ENCODE measurements around the gene ERCC6. TPM values are rescaled to one million over a fixed set of nuclear protein-coding genes. Genes with fewer than 3 reads are reported as not detected.

The ERCC6 gene
- polyA plus RNA-seq, 1 donor from 2014 or later: 13.9 TPM

DNA sequence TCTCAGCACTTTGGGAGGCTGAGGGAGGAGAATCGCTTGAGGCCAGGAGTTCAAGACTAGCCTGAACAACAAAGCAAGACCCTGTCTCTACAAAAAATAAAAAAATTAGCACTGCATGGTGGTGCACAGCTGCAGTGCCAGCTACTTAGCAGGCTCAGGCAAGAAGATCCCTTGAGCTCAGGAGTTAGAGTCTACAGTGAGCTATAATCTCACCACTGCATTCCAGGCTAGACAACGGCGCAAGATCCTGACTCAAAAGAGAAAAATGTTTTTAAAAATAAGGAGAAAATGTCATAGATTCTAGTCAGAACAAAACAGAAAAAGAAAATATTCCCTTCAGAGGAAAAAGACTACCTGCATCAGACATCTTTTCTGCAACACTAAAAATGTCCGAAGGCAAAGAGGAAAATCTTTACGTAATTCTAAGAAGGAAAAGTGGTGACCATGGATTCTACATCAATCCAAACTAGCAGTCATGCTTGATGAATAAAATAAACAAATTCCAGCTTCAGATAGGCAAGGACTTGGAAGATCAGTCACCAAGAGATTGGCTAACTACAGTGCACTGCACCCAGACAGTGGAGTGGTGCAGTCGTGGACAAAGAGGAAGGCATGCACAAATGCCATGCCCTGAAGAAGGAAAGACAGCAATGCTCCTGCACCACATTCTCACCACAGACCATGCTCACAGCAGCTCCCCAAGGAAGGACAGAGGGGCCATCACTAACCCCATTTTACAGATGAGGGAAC lies 54.3 kb downstream of the ERCC6 start:
- H3K36me3 ChIP-seq (ENCODE audit: insufficient read depth, low read length): peaks cover 4% of the 10 kb centered on the region
- no peak overlapping the region for H3K9ac ChIP-seq (ENCODE audit: low read length)
- H3K27ac ChIP-seq (ENCODE audit: low read length): no peak overlapping the region
- H3K79me2 ChIP-seq (replicated peaks; ENCODE audit: insufficient read depth, low read length): no peaks in the 10 kb centered on the region
- H2AFZ ChIP-seq (ENCODE audit: low read depth, low read length): no peak overlapping the region
- no peaks in the 10 kb centered on the region for H3K9me2 ChIP-seq (ENCODE audit: insufficient read depth, low read length)
- H4K20me1 ChIP-seq (ENCODE audit: insufficient read depth): no peaks in the 10 kb centered on the region
- no peaks in the 10 kb centered on the region for H3F3A ChIP-seq (ENCODE audit: insufficient read depth, low read length, poor library complexity, severe bottlenecking)
- no peak for TF ChIP-seq EZH2 (IDR thresholded peaks at IDR 0.05; ENCODE audit: borderline replicate concordance, insufficient read depth, low read length, poor library complexity, severe bottlenecking)
- TF ChIP-seq, protein P1, sequence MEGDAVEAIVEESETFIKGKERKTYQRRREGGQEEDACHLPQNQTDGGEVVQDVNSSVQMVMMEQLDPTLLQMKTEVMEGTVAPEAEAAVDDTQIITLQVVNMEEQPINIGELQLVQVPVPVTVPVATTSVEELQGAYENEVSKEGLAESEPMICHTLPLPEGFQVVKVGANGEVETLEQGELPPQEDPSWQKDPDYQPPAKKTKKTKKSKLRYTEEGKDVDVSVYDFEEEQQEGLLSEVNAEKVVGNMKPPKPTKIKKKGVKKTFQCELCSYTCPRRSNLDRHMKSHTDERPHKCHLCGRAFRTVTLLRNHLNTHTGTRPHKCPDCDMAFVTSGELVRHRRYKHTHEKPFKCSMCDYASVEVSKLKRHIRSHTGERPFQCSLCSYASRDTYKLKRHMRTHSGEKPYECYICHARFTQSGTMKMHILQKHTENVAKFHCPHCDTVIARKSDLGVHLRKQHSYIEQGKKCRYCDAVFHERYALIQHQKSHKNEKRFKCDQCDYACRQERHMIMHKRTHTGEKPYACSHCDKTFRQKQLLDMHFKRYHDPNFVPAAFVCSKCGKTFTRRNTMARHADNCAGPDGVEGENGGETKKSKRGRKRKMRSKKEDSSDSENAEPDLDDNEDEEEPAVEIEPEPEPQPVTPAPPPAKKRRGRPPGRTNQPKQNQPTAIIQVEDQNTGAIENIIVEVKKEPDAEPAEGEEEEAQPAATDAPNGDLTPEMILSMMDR (IDR thresholded peaks at IDR 0.05; ENCODE audit: poor library complexity, severe bottlenecking): no peak
- no peak for TF ChIP-seq POLR2AphosphoS5 (IDR thresholded peaks at IDR 0.05)
- TF ChIP-seq MXI1 (conservative IDR thresholded peaks at IDR 0.05; ENCODE audit: poor library complexity, severe bottlenecking): no peak
- TF ChIP-seq EP300 (conservative IDR thresholded peaks at IDR 0.05; ENCODE audit: poor library complexity, severe bottlenecking): no peak
- no peak for TF ChIP-seq SMC3 (conservative IDR thresholded peaks at IDR 0.05; ENCODE audit: poor library complexity)
- TF ChIP-seq, protein P2, sequence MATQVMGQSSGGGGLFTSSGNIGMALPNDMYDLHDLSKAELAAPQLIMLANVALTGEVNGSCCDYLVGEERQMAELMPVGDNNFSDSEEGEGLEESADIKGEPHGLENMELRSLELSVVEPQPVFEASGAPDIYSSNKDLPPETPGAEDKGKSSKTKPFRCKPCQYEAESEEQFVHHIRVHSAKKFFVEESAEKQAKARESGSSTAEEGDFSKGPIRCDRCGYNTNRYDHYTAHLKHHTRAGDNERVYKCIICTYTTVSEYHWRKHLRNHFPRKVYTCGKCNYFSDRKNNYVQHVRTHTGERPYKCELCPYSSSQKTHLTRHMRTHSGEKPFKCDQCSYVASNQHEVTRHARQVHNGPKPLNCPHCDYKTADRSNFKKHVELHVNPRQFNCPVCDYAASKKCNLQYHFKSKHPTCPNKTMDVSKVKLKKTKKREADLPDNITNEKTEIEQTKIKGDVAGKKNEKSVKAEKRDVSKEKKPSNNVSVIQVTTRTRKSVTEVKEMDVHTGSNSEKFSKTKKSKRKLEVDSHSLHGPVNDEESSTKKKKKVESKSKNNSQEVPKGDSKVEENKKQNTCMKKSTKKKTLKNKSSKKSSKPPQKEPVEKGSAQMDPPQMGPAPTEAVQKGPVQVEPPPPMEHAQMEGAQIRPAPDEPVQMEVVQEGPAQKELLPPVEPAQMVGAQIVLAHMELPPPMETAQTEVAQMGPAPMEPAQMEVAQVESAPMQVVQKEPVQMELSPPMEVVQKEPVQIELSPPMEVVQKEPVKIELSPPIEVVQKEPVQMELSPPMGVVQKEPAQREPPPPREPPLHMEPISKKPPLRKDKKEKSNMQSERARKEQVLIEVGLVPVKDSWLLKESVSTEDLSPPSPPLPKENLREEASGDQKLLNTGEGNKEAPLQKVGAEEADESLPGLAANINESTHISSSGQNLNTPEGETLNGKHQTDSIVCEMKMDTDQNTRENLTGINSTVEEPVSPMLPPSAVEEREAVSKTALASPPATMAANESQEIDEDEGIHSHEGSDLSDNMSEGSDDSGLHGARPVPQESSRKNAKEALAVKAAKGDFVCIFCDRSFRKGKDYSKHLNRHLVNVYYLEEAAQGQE (IDR thresholded peaks at IDR 0.05; ENCODE audit: borderline replicate concordance): no peak
- TF ChIP-seq TAF1 (IDR thresholded peaks at IDR 0.05; ENCODE audit: low read depth): no peak
- TF ChIP-seq RAD21 (conservative IDR thresholded peaks at IDR 0.05): no peak
- H3K4me2 ChIP-seq (ENCODE audit: low read length): no peak overlapping the region
- H3K27me3 ChIP-seq (ENCODE audit: insufficient read depth, low read depth, low read length): no peaks in the 10 kb centered on the region
- H3K4me3 ChIP-seq (ENCODE audit: low read length): no peak overlapping the region
- no peaks in the 10 kb centered on the region for H3K9me3 ChIP-seq (ENCODE audit: low read length)

GRCh38 chr10:49478819-49479218 lies 60.1 kb downstream of the ERCC6 start:
- Histone ChIP-seq H3K9me2 (ENCODE audit: insufficient read depth, low read length) (no peaks in the 10 kb centered on the region), H3K9me3 (ENCODE audit: low read length) (no peaks in the 10 kb centered on the region), H3K36me3 (ENCODE audit: insufficient read depth, low read length) (peaks cover 16% of the 10 kb centered on the region), H4K20me1 (ENCODE audit: insufficient read depth) (no peaks in the 10 kb centered on the region), H3K27me3 (ENCODE audit: insufficient read depth, low read depth, low read length) (no peaks in the 10 kb centered on the region), H3K27ac (ENCODE audit: low read length) (no peak overlapping the region), H3K79me2 (replicated peaks; ENCODE audit: insufficient read depth, low read length) (no peaks in the 10 kb centered on the region), H3K9ac (ENCODE audit: low read length) (no peak overlapping the region), H3F3A (ENCODE audit: insufficient read depth, low read length, poor library complexity, severe bottlenecking) (no peaks in the 10 kb centered on the region), H3K4me2 (ENCODE audit: low read length) (no peak overlapping the region), H3K4me3 (ENCODE audit: low read length) (no peak overlapping the region), H2AFZ (ENCODE audit: low read depth, low read length) (no peak overlapping the region)
- TF ChIP-seq, protein P1 (IDR thresholded peaks at IDR 0.05; ENCODE audit: poor library complexity, severe bottlenecking): no peak
- no peak for TF ChIP-seq RAD21 (conservative IDR thresholded peaks at IDR 0.05)
- TF ChIP-seq TAF1 (IDR thresholded peaks at IDR 0.05; ENCODE audit: low read depth): no peak
- TF ChIP-seq, protein P2 (IDR thresholded peaks at IDR 0.05; ENCODE audit: borderline replicate concordance): no peak
- no peak for TF ChIP-seq EP300 (conservative IDR thresholded peaks at IDR 0.05; ENCODE audit: poor library complexity, severe bottlenecking)
- no peak for TF ChIP-seq SMC3 (conservative IDR thresholded peaks at IDR 0.05; ENCODE audit: poor library complexity)
